OCI-LY1 (cell line): Measurements from ENCODE around the gene LTV1.

Experiments used
- H2AFZ ChIP-seq: fragments of 200-600 bp; sonication (generic), shearing (Covaris generic); 2 replicates; pipeline ENCODE4 v1.6.0; 2014; ENCODE audit warnings: antibody characterized with exemption, mild to moderate bottlenecking, low read length
- H3F3A ChIP-seq: fragments of 200-600 bp; sonication (generic), shearing (Covaris generic); 2 replicates; pipeline ENCODE4 v1.6.0; 2014; ENCODE audit warnings: mild to moderate bottlenecking, antibody characterized with exemption, low read length, moderate library complexity; ENCODE audit not compliant: insufficient read depth
- H3K27ac ChIP-seq: fragments of 200-600 bp; sonication (generic); 2 replicates; pipeline ENCODE4 v1.5.1; 2014; ENCODE audit warnings: low read length, mixed run types, mild to moderate bottlenecking, low read depth; ENCODE audit not compliant: poor library complexity, severe bottlenecking
- H3K27me3 ChIP-seq: fragments of 200-600 bp; sonication (generic); 2 replicates; pipeline ENCODE4 v1.6.0; 2014; ENCODE audit warnings: antibody characterized with exemption, mild to moderate bottlenecking, low read length, moderate library complexity; ENCODE audit not compliant: insufficient read depth
- H3K36me3 ChIP-seq: fragments of 200-600 bp; sonication (generic); 2 replicates; pipeline ENCODE4 v1.6.1; 2014; ENCODE audit warnings: mild to moderate bottlenecking, antibody characterized with exemption, low read length, moderate library complexity, mixed read lengths; ENCODE audit not compliant: insufficient read depth
- H3K4me1 ChIP-seq: fragments of 200-600 bp; sonication (generic); 2 replicates; pipeline ENCODE4 v1.5.1; 2014; ENCODE audit warnings: mild to moderate bottlenecking, low read length, moderate library complexity; ENCODE audit not compliant: insufficient read depth, severe bottlenecking
- H3K4me2 ChIP-seq: fragments of 200-600 bp; sonication (generic), shearing (Covaris generic); 2 replicates; pipeline ENCODE4 v1.6.1; 2014; ENCODE audit warnings: low read length
- H3K4me3 ChIP-seq: fragments of 200-600 bp; sonication (generic); 2 replicates; pipeline ENCODE4 v1.5.1; 2014; ENCODE audit warnings: low read length, low read depth, mild to moderate bottlenecking, mixed read lengths; ENCODE audit not compliant: poor library complexity, severe bottlenecking
- H3K79me2 ChIP-seq: fragments of 200-600 bp; shearing (Covaris generic); 2 replicates; pipeline ENCODE4 v1.6.1; 2016; ENCODE audit warnings: mixed run types, low read length, mixed read lengths; ENCODE audit not compliant: insufficient read depth
- H3K9ac ChIP-seq: fragments of 200-600 bp; sonication (generic), shearing (Covaris generic); 2 replicates; pipeline ENCODE4 v1.6.1; 2014; ENCODE audit warnings: mild to moderate bottlenecking, low read length, mixed read lengths
- H3K9me2 ChIP-seq: fragments of 200-600 bp; sonication (generic), shearing (Covaris generic); 2 replicates; pipeline ENCODE4 v1.6.1; 2014; ENCODE audit warnings: low read depth, mild to moderate bottlenecking, low read length, mixed read lengths
- H3K9me3 ChIP-seq: fragments of 200-600 bp; shearing (Covaris generic); 2 replicates; pipeline ENCODE4 v1.6.1; 2014; ENCODE audit warnings: low read length, mixed read lengths
- H4K20me1 ChIP-seq: fragments of 200-600 bp; sonication (generic), shearing (Covaris generic); 2 replicates; pipeline ENCODE4 v1.6.0; 2016; ENCODE audit warnings: mild to moderate bottlenecking, low read length; ENCODE audit not compliant: insufficient read depth
- EZH2 ChIP-seq: fragments of 200-600 bp; sonication (generic), shearing (Covaris generic); IDR thresholded peaks from 2 replicates; pipeline ENCODE4 v1.8.0; 2017; ENCODE audit warnings: borderline replicate concordance, mixed run types, mild to moderate bottlenecking, antibody characterized with exemption, low read length, moderate library complexity, mixed read lengths
- TF ChIP-seq, protein P1 (sequence below): fragments of 200-600 bp; sonication (generic), shearing (Covaris generic); IDR thresholded peaks from 2 replicates; pipeline ENCODE4 v1.5.1; 2017; ENCODE audit warnings: mild to moderate bottlenecking, antibody characterized with exemption, low read length, moderate library complexity, mixed read lengths

LTV1 gene

DNA sequence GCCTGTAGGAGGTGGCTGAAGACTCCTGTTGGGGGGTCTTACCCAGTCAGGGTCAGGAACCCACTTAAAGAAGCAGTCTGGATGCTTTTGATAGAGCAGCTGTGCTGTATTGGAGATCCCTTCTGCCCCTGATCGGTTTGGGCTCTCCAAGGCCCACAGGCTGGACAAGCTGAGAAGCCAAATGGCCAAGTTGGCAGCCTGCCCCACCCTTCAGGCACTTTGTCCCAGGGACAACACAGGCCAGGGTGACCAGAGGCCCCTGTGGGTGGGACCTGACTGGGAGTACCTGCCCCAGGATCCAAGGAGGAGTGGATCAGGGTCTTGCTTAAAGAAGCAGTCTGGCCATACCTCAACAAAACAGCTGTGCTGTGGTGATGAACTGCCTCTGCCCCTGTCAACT is 69.5 kb downstream of the LTV1 start:
- no peaks in the 10 kb centered on the region for H3K9me3 ChIP-seq
- no peak overlapping the region for H3K27ac ChIP-seq
- no peak overlapping the region for H2AFZ ChIP-seq
- H3K4me3 ChIP-seq: no peak overlapping the region
- no peak for TF ChIP-seq EZH2
- TF ChIP-seq, protein P1, sequence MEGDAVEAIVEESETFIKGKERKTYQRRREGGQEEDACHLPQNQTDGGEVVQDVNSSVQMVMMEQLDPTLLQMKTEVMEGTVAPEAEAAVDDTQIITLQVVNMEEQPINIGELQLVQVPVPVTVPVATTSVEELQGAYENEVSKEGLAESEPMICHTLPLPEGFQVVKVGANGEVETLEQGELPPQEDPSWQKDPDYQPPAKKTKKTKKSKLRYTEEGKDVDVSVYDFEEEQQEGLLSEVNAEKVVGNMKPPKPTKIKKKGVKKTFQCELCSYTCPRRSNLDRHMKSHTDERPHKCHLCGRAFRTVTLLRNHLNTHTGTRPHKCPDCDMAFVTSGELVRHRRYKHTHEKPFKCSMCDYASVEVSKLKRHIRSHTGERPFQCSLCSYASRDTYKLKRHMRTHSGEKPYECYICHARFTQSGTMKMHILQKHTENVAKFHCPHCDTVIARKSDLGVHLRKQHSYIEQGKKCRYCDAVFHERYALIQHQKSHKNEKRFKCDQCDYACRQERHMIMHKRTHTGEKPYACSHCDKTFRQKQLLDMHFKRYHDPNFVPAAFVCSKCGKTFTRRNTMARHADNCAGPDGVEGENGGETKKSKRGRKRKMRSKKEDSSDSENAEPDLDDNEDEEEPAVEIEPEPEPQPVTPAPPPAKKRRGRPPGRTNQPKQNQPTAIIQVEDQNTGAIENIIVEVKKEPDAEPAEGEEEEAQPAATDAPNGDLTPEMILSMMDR: no peak
- H3K27me3 ChIP-seq: no peaks in the 10 kb centered on the region
- H3K4me2 ChIP-seq: no peak overlapping the region
- no peaks in the 10 kb centered on the region for H3K4me1 ChIP-seq
- H3K79me2 ChIP-seq: no peaks in the 10 kb centered on the region
- no peaks in the 10 kb centered on the region for H3K36me3 ChIP-seq
- no peaks in the 10 kb centered on the region for H3F3A ChIP-seq
- H4K20me1 ChIP-seq: no peaks in the 10 kb centered on the region
- H3K9ac ChIP-seq: no peak overlapping the region
- no peaks in the 10 kb centered on the region for H3K9me2 ChIP-seq
